Measurements from ENCODE around the gene IFNLR1. TPM values are rescaled to one million over a fixed set of nuclear protein-coding genes. Genes with fewer than 3 reads are reported as not detected.

The IFNLR1 gene
- total and polyA plus RNA-seq, 2 of the 8 experiments (the other 6 are each of a cell fraction or from before 2014, with no cell fraction given): 6.8 to 10.1 TPM

DNA sequence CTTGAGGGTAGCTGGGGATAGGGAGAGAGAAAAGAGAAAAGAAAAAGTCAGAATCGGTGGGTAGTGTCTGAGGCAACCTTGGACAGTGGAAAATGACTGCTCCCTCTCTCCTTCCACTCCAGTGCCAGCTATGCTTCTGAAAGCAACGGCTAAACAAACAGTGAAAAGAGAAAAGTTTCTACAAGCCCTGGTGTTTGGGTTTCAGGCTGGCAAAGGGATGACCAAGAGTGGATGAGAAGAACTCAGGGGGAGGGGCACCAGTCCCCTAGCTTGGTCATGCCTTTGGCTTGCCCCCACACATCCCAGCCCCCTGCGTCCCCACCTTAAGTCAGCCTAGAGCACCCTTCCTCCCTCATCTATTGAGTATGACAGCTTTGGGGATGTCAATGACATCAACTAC, 52.7 kb downstream of the IFNLR1 start:
- no peak overlapping the region for H3K4ac ChIP-seq (replicated peaks; ENCODE audit: insufficient read length, low read depth, low read length)
- no peaks in the 10 kb centered on the region for H4K20me1 ChIP-seq (replicated peaks in 1 of 2; ENCODE audit: control insufficient read depth in 1 of 2, insufficient read depth in 2 of 2, low read length in 2 of 2)
- no peaks in the 10 kb centered on the region for H3K23me2 ChIP-seq (ENCODE audit: low read depth, low read length)
- no peak overlapping the region for H3K27ac ChIP-seq (ENCODE audit: low read depth, low read length)
- H3K23ac ChIP-seq (ENCODE audit: insufficient read length): no peak overlapping the region
- H2BK5ac ChIP-seq (ENCODE audit: low read depth, low read length): no peak overlapping the region
- ChIA-PET CTCF (ENCODE audit: partially characterized antibody) (interaction anchor here (0.7 to 2.1 kb wide), 4 partner anchors 10 to 67 kb away, joined by 3 to 11 read pairs (median 4); no protein-coding TSS in a partner anchor), POLR2A (ENCODE audit: partially characterized antibody) (interaction anchor here (4.9 kb wide), 1 partner anchor 16 kb away, joined by 24 read pairs; no protein-coding TSS in a partner anchor)
- no peak overlapping the region for H2BK20ac ChIP-seq (ENCODE audit: low read length)
- H2BK15ac ChIP-seq (ENCODE audit: low read length): no peak overlapping the region
- no peak overlapping the region for H3K4me3 ChIP-seq (ENCODE audit: extremely low read depth in 1 of 4, insufficient read depth in 2 of 4, low read depth in 3 of 4, low read length in 4 of 4)
- H3K18ac ChIP-seq (ENCODE audit: extremely low read depth, low read length): no peak overlapping the region
- no peak overlapping the region for H3K4me2 ChIP-seq (ENCODE audit: insufficient read depth in 1 of 2, low read depth in 2 of 2, low read length in 2 of 2)
- FAIRE-seq (no peak), DNase-seq (ENCODE audit: low read depth in 1 of 2, low spot score in 2 of 2) (no peak)
- H3K79me1 ChIP-seq (ENCODE audit: low read depth, low read length): no peaks in the 10 kb centered on the region
- H4K5ac ChIP-seq (ENCODE audit: insufficient read length, low read depth, low read length): no peak overlapping the region
- H3K9ac ChIP-seq (replicated peaks in 1 of 4; ENCODE audit: extremely low read depth in 1 of 4, low read depth in 3 of 4, low read length in 3 of 4): no peak overlapping the region
- H3K79me2 ChIP-seq (ENCODE audit: control insufficient read depth in 1 of 2, insufficient read depth in 2 of 2, low read length in 2 of 2): no peaks in the 10 kb centered on the region
- H2BK12ac ChIP-seq (ENCODE audit: low read depth, low read length): no peak overlapping the region
- no peak overlapping the region for H2BK120ac ChIP-seq (replicated peaks; ENCODE audit: low read depth, low read length)
- peaks cover 3 to 5% of the 10 kb centered on the region in 2 experiments; a peak in 1 of 4 replicates for H3K9me3 ChIP-seq (ENCODE audit: insufficient read depth in 2 of 2, low read depth in 1 of 2, low read length in 1 of 2)
- H4K8ac ChIP-seq (ENCODE audit: extremely low read depth, insufficient read depth, low read length): no peak overlapping the region
- H3K56ac ChIP-seq (replicated peaks; ENCODE audit: insufficient read length, low read depth, low read length): no peak overlapping the region
- TF ChIP-seq NRF1 (IDR thresholded peaks at IDR 0.05; ENCODE audit: low read depth, low read length) (no peak), CEBPB (IDR thresholded peaks at IDR 0.05; ENCODE audit: low read depth, low read length) (no peak), ZNF274 (IDR thresholded peaks at IDR 0.05; ENCODE audit: borderline replicate concordance, extremely low read depth, low read length) (no peak), ASH2L (IDR thresholded peaks at IDR 0.05; ENCODE audit: low read length) (no peak), POLR2A (IDR thresholded peaks at IDR 0.05; ENCODE audit: control extremely low read depth in 1 of 2, low read depth in 2 of 2, low read length in 2 of 2) (no peak), POU5F1 (IDR thresholded peaks at IDR 0.05; ENCODE audit: low read depth, low read length) (no peak), TBP (IDR thresholded peaks at IDR 0.05; ENCODE audit: low read depth, low read length) (no peak), BACH1 (IDR thresholded peaks at IDR 0.05; ENCODE audit: low read length) (no peak), EGR1 (IDR thresholded peaks at IDR 0.05; ENCODE audit: borderline replicate concordance, low read depth, low read length) (no peak), KDM5A (IDR thresholded peaks at IDR 0.05; ENCODE audit: low read length) (no peak), TCF12 (IDR thresholded peaks at IDR 0.05; ENCODE audit: low read depth, low read length) (no peak), SAP30 (IDR thresholded peaks at IDR 0.05; ENCODE audit: insufficient read depth, insufficient replicate concordance, low read length) (no peak), NANOG (IDR thresholded peaks at IDR 0.05; ENCODE audit: insufficient read depth, low read depth, low read length, poor library complexity, severe bottlenecking) (no peak), SRF (IDR thresholded peaks at IDR 0.05; ENCODE audit: low read depth, low read length) (no peak), KDM1A (IDR thresholded peaks at IDR 0.05; ENCODE audit: borderline replicate concordance, low read length) (no peak)
- no peak overlapping the region for H4K91ac ChIP-seq (replicated peaks; ENCODE audit: insufficient read length, low read length)
- H3K4me1 ChIP-seq (replicated peaks in 1 of 4; ENCODE audit: control insufficient read depth in 3 of 4, insufficient read depth in 4 of 4, low read length in 3 of 4): peaks cover 0 to 4% (median 0%) of the 10 kb centered on the region in 4 experiments; a peak in 3 of 7 replicates
- no peak overlapping the region for H3K14ac ChIP-seq (ENCODE audit: insufficient read length)
- H3K36me3 ChIP-seq (ENCODE audit: control insufficient read depth in 2 of 4, insufficient read depth in 4 of 4, low read length in 3 of 4): no peaks in the 10 kb centered on the region
- H2AK5ac ChIP-seq (ENCODE audit: low read depth, low read length): no peak overlapping the region
- WGBS, 2 experiments (ENCODE audit: extremely low coverage in 1 of 2, insufficient coverage in 1 of 2, insufficient read length in 1 of 2, insufficient replicate concordance in 2 of 2, low coverage in 1 of 2, low lambda C conversion rate in 2 of 2, missing lambda C conversion rate in 1 of 2): 100% methylated on average over 2 of the region's 3 CpGs; no CpG with 5 or more reads in 1 of the 2 experiments
- H2AFZ ChIP-seq (ENCODE audit: low read length): peak overlapping the region; percentile 3; the same call in 1 of the 2 replicates
- no peaks in the 10 kb centered on the region; a peak in 1 of 7 replicates for H3K27me3 ChIP-seq (replicated peaks in 1 of 4; ENCODE audit: control insufficient read depth in 3 of 4, extremely low read depth in 1 of 4, insufficient read depth in 3 of 4, low read length in 3 of 4)

Measured in H1 (cell line).